Measurements from ENCODE around the gene SUPT7L. TPM values are rescaled to one million over a fixed set of nuclear protein-coding genes. Genes with fewer than 3 reads are reported as not detected.

Gene SUPT7L
- total and polyA plus RNA-seq, 4 donors, result 9.4 to 45.5 (median 28.6) TPM

DNA sequence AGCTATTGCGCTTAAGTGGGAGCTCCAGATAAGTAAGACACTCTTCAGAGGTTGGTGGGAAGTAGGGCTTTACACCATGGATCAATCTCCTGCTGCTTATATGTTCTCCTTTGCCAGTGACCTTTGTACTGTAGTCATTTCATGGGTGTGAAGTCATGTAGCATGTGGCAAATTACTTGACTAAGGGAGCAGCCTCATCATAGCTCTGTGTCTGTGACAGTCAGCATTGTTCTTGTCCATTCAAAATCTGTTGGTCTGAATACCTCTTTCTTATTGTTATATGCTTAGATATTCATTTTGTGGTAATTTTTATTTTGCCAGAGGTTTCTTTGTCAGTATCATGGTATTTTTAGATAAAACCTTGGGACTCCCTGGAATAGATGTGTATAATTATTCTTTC lies 18.4 kb upstream of the SUPT7L start:
- Histone ChIP-seq H3K36me3 (ENCODE audit: control insufficient read depth in 1 of 2, insufficient read depth in 2 of 2, low read length in 1 of 2) (peaks cover 0 to 4% of the 10 kb centered on the region in 2 donors), H3K9me3 (ENCODE audit: control insufficient read depth, low read length) (no peaks in the 10 kb centered on the region), H3K4me1 (ENCODE audit: control insufficient read depth in 1 of 2, insufficient read depth in 2 of 2, low read length in 2 of 2) (peaks cover 3 to 4% of the 10 kb centered on the region in 2 donors), H3K27me3 (ENCODE audit: control insufficient read depth in 1 of 2, insufficient read depth in 2 of 2, low read length in 1 of 2) (no peaks in the 10 kb centered on the region), H3K27ac (ENCODE audit: low read depth in 1 of 2, low read length in 2 of 2) (peak overlapping the region; percentile 28 to 95), H3K4me3 (ENCODE audit: low read length in 2 of 2) (no peak overlapping the region)
- no peak for DNase-seq
- WGBS, 2 donors, result 89 to 96% methylated on average over 1 of the region's 1 CpG
- ATAC-seq (ENCODE audit: low FRiP score), result no peak
- intact Hi-C loops (cut with DNase I), result no loop called here

DNA sequence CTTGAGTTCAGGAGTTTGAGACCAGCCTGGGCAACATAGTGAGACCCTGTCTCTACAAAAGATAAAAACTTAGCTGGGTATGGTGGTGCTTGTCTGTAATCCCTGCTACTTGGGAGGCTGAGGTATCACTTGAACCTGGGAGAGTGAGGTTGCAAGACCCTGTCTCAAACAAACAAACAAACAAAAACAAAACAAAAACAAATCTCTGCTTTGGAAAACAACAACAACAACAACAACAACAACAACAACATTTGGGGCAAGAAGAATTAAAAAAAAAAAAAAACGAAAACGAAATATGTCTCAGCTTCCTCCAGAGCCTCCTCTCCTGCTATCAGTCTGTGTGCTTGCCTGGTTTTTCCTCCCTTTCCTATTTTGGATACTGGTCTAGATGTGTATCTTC lies 17.2 kb upstream of the SUPT7L start:
- Histone ChIP-seq H3K9me3 (ENCODE audit: control insufficient read depth, low read length) (no peaks in the 10 kb centered on the region), H3K27me3 (ENCODE audit: control insufficient read depth in 1 of 2, insufficient read depth in 2 of 2, low read length in 1 of 2) (no peaks in the 10 kb centered on the region), H3K36me3 (ENCODE audit: control insufficient read depth in 1 of 2, insufficient read depth in 2 of 2, low read length in 1 of 2) (peaks cover 0 to 4% of the 10 kb centered on the region in 2 donors), H3K4me3 (ENCODE audit: low read length in 2 of 2) (no peak overlapping the region), H3K4me1 (ENCODE audit: control insufficient read depth in 1 of 2, insufficient read depth in 2 of 2, low read length in 2 of 2) (peaks cover 3 to 4% of the 10 kb centered on the region in 2 donors), H3K27ac (ENCODE audit: low read depth in 1 of 2, low read length in 2 of 2) (peak overlapping the region in 1 of 2 donors; percentile 28)
- 85 to 87% methylated on average over 2 of the region's 2 CpGs for WGBS, 2 donors
- DNase-seq, result no peak
- intact Hi-C loops (cut with DNase I), result no loop called here
- ATAC-seq (ENCODE audit: low FRiP score), result no peak

DNA sequence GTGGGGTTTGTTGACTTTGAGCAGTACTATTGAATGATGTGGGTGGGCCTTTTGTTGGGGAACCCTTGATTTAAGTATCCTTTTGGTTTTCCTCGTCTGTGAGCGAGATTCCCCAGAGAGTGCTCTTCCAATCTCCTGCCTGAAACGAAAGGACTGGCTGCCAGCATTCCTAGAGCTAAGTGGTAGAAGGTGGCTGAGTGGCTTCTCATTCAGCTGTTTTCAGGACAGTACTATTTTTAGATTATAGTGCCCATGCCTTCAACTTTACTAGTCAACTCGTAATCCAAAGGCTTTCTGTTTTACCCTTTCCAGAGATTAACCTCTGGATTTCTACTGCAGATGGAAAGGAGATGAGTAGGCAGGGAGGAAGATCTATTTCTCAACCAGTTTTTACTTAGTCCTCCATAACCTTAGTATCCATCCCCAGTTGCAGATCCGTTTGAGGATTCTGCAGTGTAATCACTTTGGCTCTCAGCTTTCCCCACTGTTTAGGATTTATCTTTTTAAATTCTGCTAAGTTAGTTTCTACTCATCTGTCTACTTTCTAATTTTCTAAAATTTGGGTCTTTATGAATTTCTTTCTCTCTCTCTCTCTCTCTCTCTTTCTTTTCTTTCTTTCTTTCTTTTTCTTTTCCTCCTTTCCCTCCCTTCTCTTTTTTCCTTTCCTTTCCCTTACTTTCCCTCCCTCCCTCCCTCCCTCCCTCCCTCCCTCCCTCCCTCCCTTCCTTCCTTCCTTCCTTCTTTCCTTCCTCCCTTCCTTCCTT lies 9.5 kb upstream of the SUPT7L start:
- Histone ChIP-seq H3K9me3 (ENCODE audit: control insufficient read depth, low read length) (no peaks in the 10 kb centered on the region), H3K36me3 (ENCODE audit: control insufficient read depth in 1 of 2, insufficient read depth in 2 of 2, low read length in 1 of 2) (peaks cover 0 to 5% of the 10 kb centered on the region in 2 donors), H3K27ac (ENCODE audit: low read depth in 1 of 2, low read length in 2 of 2) (no peak overlapping the region), H3K4me3 (ENCODE audit: low read length in 2 of 2) (no peak overlapping the region), H3K4me1 (ENCODE audit: control insufficient read depth in 1 of 2, insufficient read depth in 2 of 2, low read length in 2 of 2) (no peaks in the 10 kb centered on the region), H3K27me3 (ENCODE audit: control insufficient read depth in 1 of 2, insufficient read depth in 2 of 2, low read length in 1 of 2) (no peaks in the 10 kb centered on the region)
- 65 to 69% methylated on average over 5 of the region's 5 CpGs for WGBS, 2 donors
- DNase-seq (no peak), ATAC-seq (ENCODE audit: low FRiP score) (no peak)
- intact Hi-C loops (cut with DNase I), result no loop called here

DNA sequence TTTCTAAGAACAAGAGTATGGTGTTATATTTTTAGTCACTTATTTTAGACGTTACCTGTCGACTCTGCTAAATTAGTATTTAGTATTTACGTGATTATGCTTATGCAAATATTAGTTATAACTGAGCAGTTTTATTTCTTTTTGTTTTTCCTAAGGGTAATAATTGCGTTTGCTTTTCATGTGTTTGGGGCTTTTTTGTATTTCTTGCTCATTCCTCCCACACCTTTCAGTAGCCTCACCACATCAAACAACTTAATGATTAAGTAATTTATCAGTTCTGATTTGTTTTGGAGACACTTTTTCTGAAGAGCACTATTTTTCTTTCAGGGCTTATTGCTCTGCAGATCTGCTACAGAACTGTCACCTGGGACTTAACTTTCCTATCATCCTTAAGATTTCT lies 7.8 kb upstream of the SUPT7L start:
- Histone ChIP-seq H3K27ac (ENCODE audit: low read depth in 1 of 2, low read length in 2 of 2) (no peak overlapping the region), H3K4me1 (ENCODE audit: control insufficient read depth in 1 of 2, insufficient read depth in 2 of 2, low read length in 2 of 2) (no peaks in the 10 kb centered on the region), H3K27me3 (ENCODE audit: control insufficient read depth in 1 of 2, insufficient read depth in 2 of 2, low read length in 1 of 2) (no peaks in the 10 kb centered on the region), H3K36me3 (ENCODE audit: control insufficient read depth in 1 of 2, insufficient read depth in 2 of 2, low read length in 1 of 2) (peaks cover 0 to 5% of the 10 kb centered on the region in 2 donors), H3K4me3 (ENCODE audit: low read length in 2 of 2) (no peak overlapping the region), H3K9me3 (ENCODE audit: control insufficient read depth, low read length) (no peaks in the 10 kb centered on the region)
- ATAC-seq (ENCODE audit: low FRiP score) (no peak), DNase-seq (no peak)
- WGBS, 2 donors, result 90 to 91% methylated on average over 4 of the region's 4 CpGs
- intact Hi-C loops (cut with DNase I), result no loop called here

DNA sequence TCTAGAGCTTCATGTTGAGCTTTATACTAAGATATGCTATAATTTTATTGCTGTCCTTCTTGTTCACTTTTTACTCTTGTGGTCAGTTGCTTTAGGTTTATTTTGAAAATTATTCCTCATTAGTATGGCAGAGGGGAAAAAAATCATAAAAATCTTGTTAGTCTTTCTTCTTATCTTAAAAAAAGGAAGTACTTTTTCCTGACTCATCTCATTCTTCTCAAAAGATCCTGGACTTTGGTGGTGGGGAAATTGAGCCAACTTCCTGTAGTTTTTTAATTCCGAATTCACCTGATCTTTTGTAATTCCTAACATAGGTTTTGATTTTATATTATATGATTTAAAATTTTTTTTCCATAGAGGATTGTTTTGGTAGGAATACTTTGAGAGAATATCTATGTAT lies 4.0 kb upstream of the SUPT7L start:
- Histone ChIP-seq H3K27me3 (ENCODE audit: control insufficient read depth in 1 of 2, insufficient read depth in 2 of 2, low read length in 1 of 2) (no peaks in the 10 kb centered on the region), H3K4me1 (ENCODE audit: control insufficient read depth in 1 of 2, insufficient read depth in 2 of 2, low read length in 2 of 2) (peaks cover 0 to 3% of the 10 kb centered on the region in 2 donors), H3K27ac (ENCODE audit: low read depth in 1 of 2, low read length in 2 of 2) (no peak overlapping the region), H3K36me3 (ENCODE audit: control insufficient read depth in 1 of 2, insufficient read depth in 2 of 2, low read length in 1 of 2) (no peaks in the 10 kb centered on the region), H3K9me3 (ENCODE audit: control insufficient read depth, low read length) (no peaks in the 10 kb centered on the region), H3K4me3 (ENCODE audit: low read length in 2 of 2) (no peak overlapping the region)
- no peak for ATAC-seq (ENCODE audit: low FRiP score)
- intact Hi-C loops (cut with DNase I), result no loop called here
- DNase-seq, result no peak
- 82 to 87% methylated on average over 1 of the region's 1 CpG for WGBS, 2 donors

DNA sequence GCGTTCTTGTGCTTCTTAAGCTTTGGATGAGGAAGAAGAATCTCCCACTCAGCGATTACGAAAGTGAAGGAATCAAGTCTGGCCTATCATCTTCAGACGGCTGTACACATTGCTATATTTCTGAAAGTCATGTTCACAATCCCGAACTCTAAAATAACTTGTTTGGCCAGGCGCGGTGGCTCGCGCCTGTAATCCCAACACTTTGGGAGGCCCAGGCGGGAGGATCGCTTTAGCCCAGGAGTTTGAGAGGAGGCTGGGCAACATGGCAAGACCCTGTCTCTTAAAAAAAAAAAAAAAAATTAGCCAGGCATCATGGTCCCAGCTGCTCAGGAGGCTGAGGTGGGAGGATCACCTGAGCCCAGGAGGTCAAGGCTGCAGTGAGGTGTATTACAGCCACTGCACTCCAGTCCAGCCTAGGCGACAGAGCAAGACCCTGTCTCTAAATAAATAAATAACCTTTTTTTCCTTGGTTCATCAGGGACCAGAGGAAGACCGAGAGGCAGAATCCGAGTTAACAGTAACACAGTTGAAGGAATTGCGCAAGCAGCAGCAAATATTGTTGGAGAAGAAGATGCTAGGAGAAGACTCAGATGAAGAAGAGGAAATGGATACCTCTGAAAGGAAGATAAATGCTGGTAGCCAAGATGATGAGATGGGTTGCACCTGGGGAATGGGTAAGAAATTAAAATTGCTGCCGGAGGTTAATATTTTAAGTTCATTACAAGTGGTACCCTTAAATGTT lies 1.4 kb upstream of the SUPT7L start:
- peaks cover 0 to 3% of the 10 kb centered on the region in 2 donors for H3K4me1 ChIP-seq (ENCODE audit: control insufficient read depth in 1 of 2, insufficient read depth in 2 of 2, low read length in 2 of 2)
- intact Hi-C loops (cut with DNase I), result no loop called here
- H3K9me3 ChIP-seq (ENCODE audit: control insufficient read depth, low read length), result no peaks in the 10 kb centered on the region
- peaks cover 0 to 2% of the 10 kb centered on the region in 2 donors for H3K36me3 ChIP-seq (ENCODE audit: control insufficient read depth in 1 of 2, insufficient read depth in 2 of 2, low read length in 1 of 2)
- H3K4me3 ChIP-seq (ENCODE audit: low read length in 2 of 2), result peak overlapping the region; percentile 73 to 79
- no peak overlapping the region for H3K27ac ChIP-seq (ENCODE audit: low read depth in 1 of 2, low read length in 2 of 2)
- no peaks in the 10 kb centered on the region for H3K27me3 ChIP-seq (ENCODE audit: control insufficient read depth in 1 of 2, insufficient read depth in 2 of 2, low read length in 1 of 2)
- ATAC-seq (ENCODE audit: low FRiP score) (no peak), DNase-seq (no peak)
- WGBS, 2 donors, result 80 to 83% methylated on average over 16 of the region's 16 CpGs

DNA sequence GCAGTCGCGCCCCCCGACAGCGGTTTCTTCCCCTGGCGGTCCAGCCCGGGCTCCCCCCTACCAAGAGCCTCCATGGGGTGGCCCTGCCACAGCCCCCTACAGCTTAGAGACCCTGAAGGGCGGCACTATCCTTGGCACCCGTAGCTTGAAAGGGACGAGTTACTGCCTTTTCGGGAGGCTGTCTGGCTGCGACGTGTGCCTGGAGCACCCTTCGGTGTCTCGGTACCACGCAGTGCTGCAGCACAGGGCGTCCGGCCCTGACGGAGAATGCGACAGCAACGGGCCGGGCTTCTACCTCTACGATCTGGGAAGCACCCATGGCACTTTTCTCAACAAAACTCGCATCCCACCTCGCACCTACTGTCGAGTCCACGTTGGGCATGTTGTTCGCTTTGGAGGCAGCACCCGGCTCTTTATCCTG lies 750 bp upstream of the SUPT7L start:
- Histone ChIP-seq H3K27ac (ENCODE audit: low read depth in 1 of 2, low read length in 2 of 2) (peak overlapping the region; percentile 58 to 96), H3K27me3 (ENCODE audit: control insufficient read depth in 1 of 2, insufficient read depth in 2 of 2, low read length in 1 of 2) (no peaks in the 10 kb centered on the region), H3K4me3 (ENCODE audit: low read length in 2 of 2) (peak overlapping the region; percentile 73 to 79), H3K9me3 (ENCODE audit: control insufficient read depth, low read length) (no peaks in the 10 kb centered on the region), H3K4me1 (ENCODE audit: control insufficient read depth in 1 of 2, insufficient read depth in 2 of 2, low read length in 2 of 2) (peaks cover 0 to 3% of the 10 kb centered on the region in 2 donors), H3K36me3 (ENCODE audit: control insufficient read depth in 1 of 2, insufficient read depth in 2 of 2, low read length in 1 of 2) (peaks cover 0 to 2% of the 10 kb centered on the region in 2 donors)
- intact Hi-C loops (cut with DNase I), result no loop called here
- ATAC-seq (ENCODE audit: low FRiP score) (peak; percentile 61), DNase-seq (peak in 1 of 2 donors; percentile 52)
- 1 to 3% methylated on average over 28 of the region's 28 CpGs for WGBS, 2 donors

DNA sequence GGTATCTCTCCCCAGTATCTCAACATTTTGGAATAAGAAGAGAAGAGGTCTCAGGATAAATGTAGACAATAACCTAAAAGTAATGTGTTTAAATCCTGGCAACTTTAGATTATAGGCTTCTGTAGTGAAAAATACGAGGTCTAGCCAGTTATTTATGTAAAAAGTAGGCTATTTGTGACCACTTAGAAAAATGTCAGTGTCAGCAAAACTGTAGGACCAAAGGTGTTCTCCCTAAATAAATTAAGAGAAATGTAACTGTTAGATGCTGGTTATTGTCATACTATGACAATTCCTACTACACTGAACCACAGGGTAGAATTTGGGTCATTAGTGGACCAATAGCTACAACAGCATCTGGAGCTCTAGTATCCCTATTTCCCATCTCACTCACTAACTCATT lies 2.0 kb downstream of the SUPT7L start:
- no peak for ATAC-seq (ENCODE audit: low FRiP score)
- peaks cover 0 to 6% of the 10 kb centered on the region in 2 donors for H3K36me3 ChIP-seq (ENCODE audit: control insufficient read depth in 1 of 2, insufficient read depth in 2 of 2, low read length in 1 of 2)
- H3K27me3 ChIP-seq (ENCODE audit: control insufficient read depth in 1 of 2, insufficient read depth in 2 of 2, low read length in 1 of 2), result no peaks in the 10 kb centered on the region
- peaks cover 0 to 3% of the 10 kb centered on the region in 2 donors for H3K4me1 ChIP-seq (ENCODE audit: control insufficient read depth in 1 of 2, insufficient read depth in 2 of 2, low read length in 2 of 2)
- H3K4me3 ChIP-seq (ENCODE audit: low read length in 2 of 2), result no peak overlapping the region
- H3K9me3 ChIP-seq (ENCODE audit: control insufficient read depth, low read length), result no peaks in the 10 kb centered on the region
- DNase-seq, result no peak
- intact Hi-C loops (cut with DNase I), result no loop called here
- H3K27ac ChIP-seq (ENCODE audit: low read depth in 1 of 2, low read length in 2 of 2), result no peak overlapping the region
- WGBS, 2 donors, result 73 to 78% methylated on average over 1 of the region's 1 CpG

All from aorta (tissue), 5 donors.